ENCODE results near the gene MIF4GD. TPM values are rescaled to one million over a fixed set of nuclear protein-coding genes. Genes with fewer than 3 reads are reported as not detected.
"Not testable (repeated sequence)": the region's sequence is repeated elsewhere in the genome, so short reads cannot be mapped to it uniquely, and the experiment has no call there.

The MIF4GD gene
- total RNA-seq, 1 donor from 2014 or later: 19.0 TPM

GRCh38 chr17:75285123-75285522, 14.1 kb upstream of the MIF4GD start:
- H3K9me3 Mint-ChIP-seq (ENCODE audit: low read depth): no peaks in the 10 kb centered on the region
- H3K4me1 Mint-ChIP-seq (ENCODE audit: low read depth): peaks cover 10% of the 10 kb centered on the region
- TF ChIP-seq CTCF (IDR thresholded peaks at IDR 0.05): no peak
- no peak overlapping the region for H3K27ac Mint-ChIP-seq (ENCODE audit: unreplicated experiment)
- H3K36me3 Mint-ChIP-seq (ENCODE audit: low read depth): peaks cover 7% of the 10 kb centered on the region
- H3K4me3 Mint-ChIP-seq (ENCODE audit: unreplicated experiment): no peak overlapping the region
- no peak for DNase-seq (ENCODE audit: low spot score)
- no peaks in the 10 kb centered on the region for H3K27me3 Mint-ChIP-seq (ENCODE audit: low read depth)

GRCh38 chr17:75280189-75280588, 9.2 kb upstream of the MIF4GD start:
- H3K36me3 Mint-ChIP-seq (ENCODE audit: low read depth); H3K4me3 Mint-ChIP-seq (ENCODE audit: unreplicated experiment); H3K9me3 Mint-ChIP-seq (ENCODE audit: low read depth); H3K27me3 Mint-ChIP-seq (ENCODE audit: low read depth); DNase-seq (ENCODE audit: low spot score); H3K27ac Mint-ChIP-seq (ENCODE audit: unreplicated experiment): not testable (repeated sequence)
- peaks cover 12% of the 10 kb centered on the region for H3K4me1 Mint-ChIP-seq (ENCODE audit: low read depth)

- TF ChIP-seq CTCF (IDR thresholded peaks at IDR 0.05): no peak
- no peak for DNase-seq (ENCODE audit: low spot score)
- Mint-ChIP-seq H3K4me3 (ENCODE audit: unreplicated experiment) (no peak overlapping the region), H3K4me1 (ENCODE audit: low read depth) (peaks cover 14% of the 10 kb centered on the region), H3K27ac (ENCODE audit: unreplicated experiment) (peak overlapping the region; percentile 22), H3K9me3 (ENCODE audit: low read depth) (no peaks in the 10 kb centered on the region), H3K36me3 (ENCODE audit: low read depth) (peaks cover 6% of the 10 kb centered on the region), H3K27me3 (ENCODE audit: low read depth) (no peaks in the 10 kb centered on the region)
Observed at GRCh38 chr17:75277664-75278071, 6.6 kb upstream of the MIF4GD start.

GRCh38 chr17:75273977-75274708, 3.1 kb upstream of the MIF4GD start:
- DNase-seq (ENCODE audit: low spot score): no peak
- H3K27ac Mint-ChIP-seq (ENCODE audit: unreplicated experiment): peak overlapping the region; percentile 45
- H3K27me3 Mint-ChIP-seq (ENCODE audit: low read depth): no peaks in the 10 kb centered on the region
- H3K9me3 Mint-ChIP-seq (ENCODE audit: low read depth): no peaks in the 10 kb centered on the region
- TF ChIP-seq CTCF (IDR thresholded peaks at IDR 0.05): no peak
- peaks cover 28% of the 10 kb centered on the region for H3K4me1 Mint-ChIP-seq (ENCODE audit: low read depth)
- H3K4me3 Mint-ChIP-seq (ENCODE audit: unreplicated experiment): no peak overlapping the region
- peaks cover 3% of the 10 kb centered on the region for H3K36me3 Mint-ChIP-seq (ENCODE audit: low read depth)

GRCh38 chr17:75272848-75273184, 1.8 kb upstream of the MIF4GD start:
- no peak for DNase-seq (ENCODE audit: low spot score)
- Mint-ChIP-seq H3K4me1 (ENCODE audit: low read depth) (peaks cover 27% of the 10 kb centered on the region), H3K27ac (ENCODE audit: unreplicated experiment) (no peak overlapping the region), H3K36me3 (ENCODE audit: low read depth) (peaks cover 3% of the 10 kb centered on the region), H3K9me3 (ENCODE audit: low read depth) (no peaks in the 10 kb centered on the region), H3K27me3 (ENCODE audit: low read depth) (no peaks in the 10 kb centered on the region), H3K4me3 (ENCODE audit: unreplicated experiment) (no peak overlapping the region)
- no peak for TF ChIP-seq CTCF (IDR thresholded peaks at IDR 0.05)

Data from chondrocyte (in vitro differentiated cells).